HEK293 (cell line): ENCODE results near the gene GRM4.

ENCODE experiments used
- ATF2 ChIP-seq: fragments of 450-650 bp; formaldehyde crosslinking; IDR thresholded peaks from 2 replicates; pipeline ENCODE4 v1.5.1; 2016; ENCODE audit warnings: missing biosample characterization, missing genetic modification characterization, low read depth
- CTCF ChIP-seq: fragments of 450-650 bp; formaldehyde crosslinking; IDR thresholded peaks from 2 replicates; pipeline ENCODE4 v1.5.1; 2016; ENCODE audit warnings: missing biosample characterization, missing genetic modification characterization
- FEZF1 ChIP-seq: fragments of 450-650 bp; formaldehyde crosslinking; IDR thresholded peaks from 2 replicates; pipeline ENCODE4 v1.5.1; 2016; ENCODE audit warnings: missing biosample characterization, missing genetic modification characterization
- PBX3 ChIP-seq: sonication (generic); formaldehyde crosslinking; IDR thresholded peaks from 2 replicates; pipeline ENCODE4 v1.8.1; 2022; ENCODE audit warnings: mild to moderate bottlenecking, moderate library complexity, missing genetic modification reagents
- ZBTB21 ChIP-seq: fragments of 450-650 bp; formaldehyde crosslinking; IDR thresholded peaks from 2 replicates; pipeline ENCODE4 v1.5.1; 2017; ENCODE audit warnings: missing biosample characterization, missing genetic modification characterization
- ZBTB7A ChIP-seq: fragments of 450-650 bp; formaldehyde crosslinking; IDR thresholded peaks from 2 replicates; pipeline ENCODE4 v1.5.1; 2016; ENCODE audit warnings: low read depth, missing biosample characterization, missing genetic modification characterization
- ZNF175 ChIP-seq: fragments of 450-650 bp; formaldehyde crosslinking; IDR thresholded peaks from 2 replicates; pipeline ENCODE4 v1.5.1; 2016; ENCODE audit warnings: missing biosample characterization, missing genetic modification characterization
- ZNF184 ChIP-seq: fragments of 450-650 bp; IDR thresholded peaks from 2 replicates; pipeline ENCODE4 v1.5.1; 2018; ENCODE audit warnings: missing biosample characterization, mild to moderate bottlenecking, missing genetic modification characterization
- ZNF335 ChIP-seq: fragments of 450-650 bp; formaldehyde crosslinking; conservative IDR thresholded peaks from 2 replicates; pipeline ENCODE4 v1.5.1; 2016; ENCODE audit warnings: missing biosample characterization, missing genetic modification characterization
- ZNF433 ChIP-seq: fragments of 450-650 bp; formaldehyde crosslinking; IDR thresholded peaks from 2 replicates; pipeline ENCODE4 v1.5.1; 2016; ENCODE audit warnings: missing biosample characterization, missing genetic modification characterization, low read depth
- ZNF623 ChIP-seq: fragments of 450-650 bp; formaldehyde crosslinking; IDR thresholded peaks from 2 replicates; pipeline ENCODE4 v1.5.1; 2016; ENCODE audit warnings: missing biosample characterization, missing genetic modification characterization
- ZNF645 ChIP-seq: fragments of 450-650 bp; formaldehyde crosslinking; IDR thresholded peaks from 2 replicates; pipeline ENCODE4; 2016; ENCODE audit warnings: missing biosample characterization, missing genetic modification characterization
- ZNF768 ChIP-seq: fragments of 450-650 bp; formaldehyde crosslinking; IDR thresholded peaks from 2 replicates; pipeline ENCODE4 v1.5.1; 2018; ENCODE audit warnings: missing biosample characterization, mild to moderate bottlenecking, missing genetic modification characterization

- TF ChIP-seq ATF2 (tag by site-specific recombination) = no peak
- no peak for TF ChIP-seq ZBTB21 (tag by site-specific recombination)
- no peak for TF ChIP-seq ZNF184 (tag by site-specific recombination)
- no peak for TF ChIP-seq PBX3 (CRISPR knock-in tag)
- no peak for TF ChIP-seq ZNF335
- no peak for TF ChIP-seq ZNF768 (tag by site-specific recombination)
- no peak for TF ChIP-seq ZBTB7A (tag by site-specific recombination)
- no peak for TF ChIP-seq FEZF1 (tag by site-specific recombination)
- no peak for TF ChIP-seq CTCF
- TF ChIP-seq ZNF623 (tag by site-specific recombination) = no peak
- TF ChIP-seq ZNF645 (tag by site-specific recombination) = no peak
- no peak for TF ChIP-seq ZNF433 (tag by site-specific recombination)
- no peak for TF ChIP-seq ZNF175 (tag by site-specific recombination)
Observed at GRCh38 chr6:33996120-33996475, 149.8 kb downstream of the GRM4 start.
